Smooth muscle cell (in vitro differentiated cells): ENCODE results near the gene AUTS2. TPM values are rescaled to one million over a fixed set of nuclear protein-coding genes. Genes with fewer than 3 reads are reported as not detected.

Experiments used
- DNase-seq: peaks from one replicate; lab custom pipeline; 2025; ENCODE audit not compliant: unreplicated experiment; lab: John Stamatoyannopoulos, UW
- H2AFZ ChIP-seq: fragments of 200-600 bp; sonication (generic); 2 replicates; pipeline ENCODE4 v1.6.0; 2016; ENCODE audit warnings: antibody characterized with exemption, low read depth, mild to moderate bottlenecking
- H3F3A ChIP-seq: fragments of 200-600 bp; sonication (generic); 2 replicates; pipeline ENCODE4 v1.6.0; 2017; ENCODE audit warnings: antibody characterized with exemption, low read depth
- H3K27ac ChIP-seq: fragments of 200-600 bp; sonication (generic); 2 replicates; pipeline ENCODE4 v1.5.1; 2016; ENCODE audit warnings: low read depth, mild to moderate bottlenecking
- H3K27me3 ChIP-seq: fragments of 200-600 bp; sonication (generic); 2 replicates; pipeline ENCODE4 v1.6.1; 2016; ENCODE audit warnings: low read depth, mild to moderate bottlenecking
- H3K36me3 ChIP-seq: fragments of 200-600 bp; sonication (generic); 2 replicates; pipeline ENCODE4 v1.5.1; 2016; ENCODE audit warnings: low read depth
- H3K4me1 ChIP-seq: fragments of 200-600 bp; sonication (generic); 2 replicates; pipeline ENCODE4 v1.5.1; 2016; ENCODE audit warnings: low read depth
- H3K4me2 ChIP-seq: fragments of 200-600 bp; sonication (generic); 2 replicates; pipeline ENCODE4 v1.6.0; 2016; ENCODE audit warnings: mild to moderate bottlenecking
- H3K4me3 ChIP-seq: fragments of 200-600 bp; sonication (generic); 2 replicates; pipeline ENCODE4 v1.5.1; 2016; ENCODE audit warnings: mild to moderate bottlenecking
- H3K79me2 ChIP-seq: fragments of 200-600 bp; sonication (generic); 2 replicates; pipeline ENCODE4 v1.6.0; 2016; ENCODE audit warnings: low read depth, mild to moderate bottlenecking
- H3K9ac ChIP-seq: fragments of 200-600 bp; sonication (generic); 2 replicates; pipeline ENCODE4 v1.6.0; 2016; ENCODE audit warnings: low read depth
- H3K9me3 ChIP-seq: fragments of 200-600 bp; sonication (generic); replicated peaks from 2 replicates; pipeline ENCODE4 v1.5.1; 2016; ENCODE audit warnings: low read depth
- H4K20me1 ChIP-seq: fragments of 200-600 bp; sonication (generic); 2 replicates; pipeline ENCODE4 v1.6.0; 2016; ENCODE audit warnings: low read depth
- WGBS: methylation state at CpG from one replicate; pipeline ENCODE4 v1.1.7; 2016; ENCODE audit warnings: low lambda C conversion rate; 5-methylcytosine and 5-hydroxymethylcytosine counted together
- polyA plus RNA-seq: library from polyadenylated mRNA; unstranded; fragments of >200 nt; fragmentation: Nextera tagmentation; extraction: Ambion mirVana; gene quantifications from 2 replicates; pipeline ENCODE4 v1.2.1, GENCODE V29; 2016
- total RNA-seq: library from RNA; depleted of rRNA; stranded (reverse); fragments of >200 nt; gene quantifications from 2 replicates; pipeline ENCODE4 v1.2.3, GENCODE V29; 2014
- TF ChIP-seq, protein P1 (sequence below): fragments of 200-600 bp; sonication (generic); IDR thresholded peaks from 2 replicates; pipeline ENCODE4 v1.5.1; 2017; ENCODE audit warnings: borderline replicate concordance, mild to moderate bottlenecking, antibody characterized with exemption; ENCODE audit not compliant: insufficient read depth, poor library complexity, severe bottlenecking

The AUTS2 gene
- total and polyA plus RNA-seq, 2 experiments from 2014 or later: 6.5 to 8.6 TPM

DNA sequence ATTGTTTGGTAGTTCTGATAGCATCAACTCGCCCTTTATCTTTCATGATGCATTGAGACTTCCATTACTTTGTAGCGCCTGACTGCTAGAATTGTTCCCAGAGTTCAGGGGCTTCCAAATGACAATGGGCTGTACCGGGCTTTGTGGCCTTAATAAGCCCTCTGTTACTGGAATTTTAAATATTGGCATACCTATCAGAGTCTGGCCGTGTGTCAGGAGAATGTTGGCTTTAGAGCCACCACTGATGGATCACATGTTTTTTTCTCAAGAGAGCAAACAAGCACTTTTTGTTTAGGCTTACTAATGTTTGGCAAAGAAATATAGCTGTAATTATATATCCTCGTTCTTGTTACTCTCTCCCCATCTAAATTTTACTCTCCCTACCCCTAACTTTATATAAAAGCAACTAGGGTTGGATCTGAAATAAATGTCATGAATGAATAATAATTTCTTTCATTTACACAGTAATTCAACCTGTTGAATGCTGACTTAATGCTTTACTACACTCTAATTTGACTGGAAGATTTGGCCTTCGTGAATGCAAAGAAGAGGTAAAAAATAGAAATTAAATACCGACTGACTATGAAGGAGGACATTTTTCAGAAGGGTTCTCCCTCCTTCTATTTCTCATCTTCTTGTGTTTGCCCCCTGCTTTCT, 396.7 kb downstream of the AUTS2 start:
- Histone ChIP-seq H3K27me3 (no peaks in the 10 kb centered on the region), H2AFZ (no peak overlapping the region), H3K9ac (no peak overlapping the region), H3K36me3 (no peaks in the 10 kb centered on the region), H3K27ac (no peak overlapping the region), H3K9me3 (no peaks in the 10 kb centered on the region), H3K4me2 (no peak overlapping the region), H3K4me3 (no peak overlapping the region), H3F3A (peaks cover 3% of the 10 kb centered on the region), H4K20me1 (no peaks in the 10 kb centered on the region), H3K4me1 (no peaks in the 10 kb centered on the region), H3K79me2 (no peaks in the 10 kb centered on the region)
- 90% methylated on average over 7 of the region's 7 CpGs for WGBS
- TF ChIP-seq, protein P1, sequence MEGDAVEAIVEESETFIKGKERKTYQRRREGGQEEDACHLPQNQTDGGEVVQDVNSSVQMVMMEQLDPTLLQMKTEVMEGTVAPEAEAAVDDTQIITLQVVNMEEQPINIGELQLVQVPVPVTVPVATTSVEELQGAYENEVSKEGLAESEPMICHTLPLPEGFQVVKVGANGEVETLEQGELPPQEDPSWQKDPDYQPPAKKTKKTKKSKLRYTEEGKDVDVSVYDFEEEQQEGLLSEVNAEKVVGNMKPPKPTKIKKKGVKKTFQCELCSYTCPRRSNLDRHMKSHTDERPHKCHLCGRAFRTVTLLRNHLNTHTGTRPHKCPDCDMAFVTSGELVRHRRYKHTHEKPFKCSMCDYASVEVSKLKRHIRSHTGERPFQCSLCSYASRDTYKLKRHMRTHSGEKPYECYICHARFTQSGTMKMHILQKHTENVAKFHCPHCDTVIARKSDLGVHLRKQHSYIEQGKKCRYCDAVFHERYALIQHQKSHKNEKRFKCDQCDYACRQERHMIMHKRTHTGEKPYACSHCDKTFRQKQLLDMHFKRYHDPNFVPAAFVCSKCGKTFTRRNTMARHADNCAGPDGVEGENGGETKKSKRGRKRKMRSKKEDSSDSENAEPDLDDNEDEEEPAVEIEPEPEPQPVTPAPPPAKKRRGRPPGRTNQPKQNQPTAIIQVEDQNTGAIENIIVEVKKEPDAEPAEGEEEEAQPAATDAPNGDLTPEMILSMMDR: no peak
- no peak for DNase-seq

DNA sequence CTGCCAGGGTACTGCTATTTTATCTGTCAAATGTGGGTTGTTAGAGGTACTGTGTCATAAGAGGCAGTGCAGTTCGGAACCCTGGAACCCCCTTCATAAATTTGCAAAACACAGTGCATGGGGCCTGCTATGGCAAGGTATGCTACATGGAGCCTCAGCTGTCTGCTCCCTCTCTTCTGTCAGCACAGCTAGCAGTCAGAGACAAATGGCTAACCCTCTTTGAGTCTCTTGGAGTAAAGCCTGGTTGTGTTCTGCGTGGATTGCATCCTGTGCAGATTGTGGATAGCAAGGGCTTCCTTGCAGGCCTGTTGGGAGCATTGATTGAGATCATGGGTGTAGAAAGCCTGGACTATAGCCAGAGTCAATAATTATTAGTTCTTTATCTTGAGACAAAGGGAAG, 397.8 kb downstream of the AUTS2 start:
- TF ChIP-seq, protein P1: no peak
- Histone ChIP-seq H3K79me2 (no peaks in the 10 kb centered on the region), H3K36me3 (no peaks in the 10 kb centered on the region), H3K4me3 (no peak overlapping the region), H3F3A (peaks cover 3% of the 10 kb centered on the region), H2AFZ (no peak overlapping the region), H3K9ac (no peak overlapping the region), H3K27me3 (no peaks in the 10 kb centered on the region), H3K27ac (no peak overlapping the region), H3K4me2 (no peak overlapping the region), H3K4me1 (no peaks in the 10 kb centered on the region), H3K9me3 (no peaks in the 10 kb centered on the region), H4K20me1 (peaks cover 5% of the 10 kb centered on the region)
- WGBS: 93% methylated on average over 2 of the region's 2 CpGs
- DNase-seq: no peak

DNA sequence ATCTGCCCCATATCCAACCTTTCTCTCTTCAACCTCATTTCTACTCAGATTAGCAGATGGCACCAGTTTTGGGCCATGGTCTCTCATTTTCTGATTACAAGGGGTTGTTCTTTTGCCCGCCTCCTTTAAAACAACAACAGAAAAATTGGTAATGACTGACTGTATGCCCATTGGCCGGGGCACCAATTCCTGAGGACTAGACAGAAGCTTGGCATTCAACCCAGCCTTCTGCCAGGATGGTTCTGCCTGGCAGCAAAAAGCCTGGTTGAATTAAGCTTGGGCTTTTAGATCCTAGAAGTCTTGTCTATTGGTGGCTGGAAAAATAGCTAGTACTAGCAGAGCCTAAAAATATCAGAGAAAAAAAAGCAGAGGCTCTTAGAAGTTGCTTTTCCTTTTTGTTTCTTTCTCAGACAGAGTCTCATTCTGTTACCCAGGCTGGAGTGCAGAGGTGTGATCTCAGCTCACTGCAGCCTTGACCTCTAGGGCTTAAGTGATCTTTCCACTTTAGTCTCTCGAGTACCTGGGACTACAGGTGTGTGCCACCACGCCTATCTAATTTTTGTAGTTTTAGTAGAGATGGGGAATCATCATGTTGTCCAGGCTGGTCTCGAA, 402.6 kb downstream of the AUTS2 start:
- Histone ChIP-seq H3K4me1 (no peaks in the 10 kb centered on the region), H4K20me1 (peaks cover 6% of the 10 kb centered on the region), H3K4me2 (no peak overlapping the region), H3F3A (peaks cover 3% of the 10 kb centered on the region), H3K9ac (no peak overlapping the region), H3K79me2 (no peaks in the 10 kb centered on the region), H3K9me3 (no peaks in the 10 kb centered on the region), H3K4me3 (no peak overlapping the region), H3K27me3 (no peaks in the 10 kb centered on the region), H3K36me3 (no peaks in the 10 kb centered on the region), H2AFZ (no peak overlapping the region), H3K27ac (no peak overlapping the region)
- TF ChIP-seq, protein P1: no peak
- 94% methylated on average over 5 of the region's 5 CpGs for WGBS
- DNase-seq: no peak

DNA sequence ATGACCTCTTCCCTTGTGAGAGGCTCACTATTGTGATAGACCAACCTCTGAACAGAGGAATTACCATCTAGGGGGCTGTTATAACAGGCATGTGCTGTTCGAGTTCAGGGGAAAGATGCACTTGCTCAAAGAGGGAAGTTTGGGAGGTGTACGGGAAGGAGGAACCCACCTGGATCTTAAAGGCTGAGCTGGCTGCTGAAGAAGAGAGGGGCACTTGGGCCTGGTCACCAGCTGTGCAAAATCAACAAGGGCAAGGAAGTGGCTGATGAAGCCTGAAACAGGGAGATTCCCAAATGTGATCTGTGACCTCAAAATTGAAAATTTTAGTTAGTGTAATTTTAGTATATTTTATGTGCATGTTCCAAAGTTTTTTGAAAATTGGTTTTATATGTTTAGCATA, 407.2 kb downstream of the AUTS2 start:
- Histone ChIP-seq H2AFZ (no peak overlapping the region), H3K4me2 (no peak overlapping the region), H3F3A (no peaks in the 10 kb centered on the region), H4K20me1 (peaks cover 6% of the 10 kb centered on the region), H3K4me3 (no peak overlapping the region), H3K27ac (no peak overlapping the region), H3K27me3 (no peaks in the 10 kb centered on the region), H3K36me3 (no peaks in the 10 kb centered on the region), H3K4me1 (no peaks in the 10 kb centered on the region), H3K9me3 (no peaks in the 10 kb centered on the region), H3K9ac (no peak overlapping the region), H3K79me2 (no peaks in the 10 kb centered on the region)
- 98% methylated on average over 2 of the region's 2 CpGs for WGBS
- TF ChIP-seq, protein P1: no peak
- DNase-seq: no peak
